ENCODE data around the gene NKX2-1. TPM values are rescaled to one million over a fixed set of nuclear protein-coding genes. Genes with fewer than 3 reads are reported as not detected.

NKX2-1 gene
- total RNA-seq (100 to 1,000 TPM; 185 to 236 TPM), polyA plus RNA-seq (100 to 1,000 TPM in 1 of 2 donors, 10 to 100 TPM in 1; 53.4 to 155 TPM)
- long read RNA-seq, donor 1, transcript NKX2-1-202 (2 exons, 2,338 nt) = major isoform, 62 of 82 reads
- long read RNA-seq, donor 1, transcript NKX2-1-201 (3 exons, 2,191 nt) = minor isoform, 5 of 82 reads
- long read RNA-seq, donor 1, partial matches to known transcripts = 8 of 82 reads
- long read RNA-seq, donor 1, other reads (novel, unspliced or antisense) = 0 of 82 reads
- long read RNA-seq, donor 2, transcript NKX2-1-202 (2 exons, 2,338 nt) = major isoform, 24 of 24 reads
- long read RNA-seq, donor 2, partial matches to known transcripts = 0 of 24 reads
- long read RNA-seq, donor 2, other reads (novel, unspliced or antisense) = 0 of 24 reads
- long read RNA-seq, donor 3, transcript NKX2-1-202 (2 exons, 2,338 nt) = major isoform, 36 of 38 reads
- long read RNA-seq, donor 3, partial matches to known transcripts = 0 of 38 reads
- long read RNA-seq, donor 3, other reads (novel, unspliced or antisense) = 0 of 38 reads
- long read RNA-seq, donor 4, transcript NKX2-1-202 (2 exons, 2,338 nt) = major isoform, 9 of 10 reads
- long read RNA-seq, donor 4, partial matches to known transcripts = 0 of 10 reads
- long read RNA-seq, donor 4, other reads (novel, unspliced or antisense) = 0 of 10 reads
- long read RNA-seq, donor 5, transcript NKX2-1-202 (2 exons, 2,338 nt) = major isoform, 61 of 77 reads
- long read RNA-seq, donor 5, partial matches to known transcripts = 9 of 77 reads
- long read RNA-seq, donor 5, other reads (novel, unspliced or antisense) = 0 of 77 reads

DNA sequence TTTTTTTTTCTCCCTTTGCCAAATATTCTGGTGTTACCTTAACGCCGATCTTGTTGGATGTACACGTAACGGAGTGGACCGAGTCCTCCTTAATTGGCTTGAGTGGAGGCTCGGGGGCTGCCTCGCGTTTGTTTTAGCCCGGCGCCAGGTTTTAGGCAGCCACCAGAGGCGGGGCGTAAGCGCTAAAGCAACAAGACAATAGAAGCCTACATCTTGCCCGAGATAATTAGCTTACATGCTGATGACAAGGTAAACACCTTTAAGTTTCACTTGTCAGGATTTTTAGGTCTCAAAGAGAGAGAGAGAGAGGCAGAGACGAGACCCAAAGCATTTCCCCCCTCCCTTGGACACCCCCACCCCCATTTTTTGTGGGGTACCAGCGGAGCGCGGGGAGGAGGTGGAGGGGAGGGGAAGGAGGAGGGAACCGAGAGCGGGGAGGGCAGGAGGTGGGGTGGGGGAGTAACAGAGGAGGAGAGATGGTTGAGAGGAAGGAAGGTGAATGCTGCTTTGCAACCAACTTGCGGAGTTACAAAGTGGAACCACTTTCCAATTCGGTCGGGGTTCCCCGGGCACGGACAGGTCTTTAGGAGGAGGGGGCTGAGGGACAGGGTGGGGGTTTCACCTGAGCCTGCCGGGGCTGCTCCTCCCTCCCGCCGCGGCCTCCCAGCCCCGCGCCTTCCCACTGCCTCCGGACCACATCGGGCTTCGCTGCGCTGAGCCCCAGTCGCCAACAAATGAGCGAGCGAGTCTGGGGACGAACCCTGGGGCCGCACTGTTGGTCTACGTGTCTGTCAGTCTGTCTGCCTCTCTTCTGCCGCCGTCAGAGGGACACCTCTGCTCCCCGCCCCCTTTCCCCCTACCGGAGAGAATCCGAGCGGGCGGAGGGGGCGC is at the start of gene NKX2-1:
Gene NKX2-1 (minus strand): TSS at position 802 of the 891 bp plus-strand sequence. CDS start 103 bp downstream, at position 699.
- Histone ChIP-seq H3K4me1 (ENCODE audit: control insufficient read depth in 5 of 5, insufficient read depth in 5 of 5, low read length in 5 of 5) (peaks cover 0 to 15% (median 0%) of the 10 kb centered on the region in 5 donors), H3K9ac (ENCODE audit: insufficient read depth in 1 of 2, low read length in 2 of 2) (peak within 1 kb of the TSS; percentile 32 to 73), H3K4me3 (peak within 1 kb of the TSS; percentile 81), H3K36me3 (ENCODE audit: control insufficient read depth in 4 of 4, insufficient read depth in 4 of 4, low read length in 4 of 4) (no peaks in the 10 kb centered on the region), H3K27ac (ENCODE audit: low read depth in 1 of 2, low read length in 1 of 2) (peak within 1 kb of the TSS in 1 of 2 donors; percentile 96), H3K27me3 (ENCODE audit: control insufficient read depth in 3 of 3, insufficient read depth in 3 of 3, low read length in 2 of 3) (peaks cover 18 to 73% (median 68%) of the 10 kb centered on the region in 3 donors), H3K9me3 (ENCODE audit: control insufficient read depth in 4 of 4, insufficient read depth in 3 of 4, low read length in 3 of 4) (peaks cover 0 to 11% (median 0%) of the 10 kb centered on the region in 4 donors)
- DNase-seq = peak; percentile 63 to 80 (median 77)
- ATAC-seq (ENCODE audit: insufficient read depth, low FRiP score) = peak; percentile 4
- TF ChIP-seq, protein P1, sequence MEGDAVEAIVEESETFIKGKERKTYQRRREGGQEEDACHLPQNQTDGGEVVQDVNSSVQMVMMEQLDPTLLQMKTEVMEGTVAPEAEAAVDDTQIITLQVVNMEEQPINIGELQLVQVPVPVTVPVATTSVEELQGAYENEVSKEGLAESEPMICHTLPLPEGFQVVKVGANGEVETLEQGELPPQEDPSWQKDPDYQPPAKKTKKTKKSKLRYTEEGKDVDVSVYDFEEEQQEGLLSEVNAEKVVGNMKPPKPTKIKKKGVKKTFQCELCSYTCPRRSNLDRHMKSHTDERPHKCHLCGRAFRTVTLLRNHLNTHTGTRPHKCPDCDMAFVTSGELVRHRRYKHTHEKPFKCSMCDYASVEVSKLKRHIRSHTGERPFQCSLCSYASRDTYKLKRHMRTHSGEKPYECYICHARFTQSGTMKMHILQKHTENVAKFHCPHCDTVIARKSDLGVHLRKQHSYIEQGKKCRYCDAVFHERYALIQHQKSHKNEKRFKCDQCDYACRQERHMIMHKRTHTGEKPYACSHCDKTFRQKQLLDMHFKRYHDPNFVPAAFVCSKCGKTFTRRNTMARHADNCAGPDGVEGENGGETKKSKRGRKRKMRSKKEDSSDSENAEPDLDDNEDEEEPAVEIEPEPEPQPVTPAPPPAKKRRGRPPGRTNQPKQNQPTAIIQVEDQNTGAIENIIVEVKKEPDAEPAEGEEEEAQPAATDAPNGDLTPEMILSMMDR (IDR thresholded peaks at IDR 0.05; ENCODE audit: control extremely low read depth, extremely low read depth) = no peak
- 3% methylated on average over 45 to 49 of the region's 49 CpGs for WGBS, 2 donors

DNA sequence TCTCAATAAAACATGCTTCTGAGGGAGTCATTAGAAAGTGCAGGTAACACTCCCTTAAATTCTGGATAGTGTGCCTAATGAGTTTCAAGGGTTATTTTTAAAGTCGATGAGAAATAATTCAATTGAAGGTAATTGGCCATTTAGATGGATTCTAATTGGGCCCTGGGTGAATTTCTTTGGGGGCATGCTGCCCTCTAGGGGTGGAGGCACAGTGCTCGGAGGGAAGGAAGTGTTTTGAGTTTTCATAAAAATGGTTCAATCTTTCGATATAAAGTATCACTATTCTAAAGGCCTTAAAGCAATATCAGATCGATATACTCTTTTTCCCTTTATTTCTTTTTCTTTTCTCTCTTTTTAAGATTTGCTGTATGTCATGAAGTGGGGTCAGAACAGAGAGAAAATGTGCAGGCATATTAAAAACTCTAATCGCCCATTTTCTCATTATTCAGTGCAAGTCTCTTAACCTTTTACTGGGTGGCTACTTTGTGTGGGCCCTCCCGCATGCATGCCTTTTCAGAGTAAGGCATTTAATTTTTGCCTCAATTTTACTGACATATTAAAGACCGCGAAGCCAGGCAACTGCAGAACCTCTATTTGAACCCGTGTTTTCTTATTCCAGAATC is 36.9 kb upstream of the NKX2-1 start:
- DNase-seq (peak in 2 of 3 donors; percentile 18 to 22), ATAC-seq (ENCODE audit: insufficient read depth, low FRiP score) (no peak)
- WGBS, 2 donors = 66 to 67% methylated on average over 9 of the region's 9 CpGs
- Histone ChIP-seq H3K4me1 (ENCODE audit: control insufficient read depth in 5 of 5, insufficient read depth in 5 of 5, low read length in 5 of 5) (peaks cover 0 to 3% (median 0%) of the 10 kb centered on the region in 5 donors), H3K9ac (ENCODE audit: insufficient read depth in 1 of 2, low read length in 2 of 2) (no peak overlapping the region), H3K9me3 (ENCODE audit: control insufficient read depth in 4 of 4, insufficient read depth in 3 of 4, low read length in 3 of 4) (no peaks in the 10 kb centered on the region), H3K27ac (ENCODE audit: low read depth in 1 of 2, low read length in 1 of 2) (no peak overlapping the region), H3K27me3 (ENCODE audit: control insufficient read depth in 3 of 3, insufficient read depth in 3 of 3, low read length in 2 of 3) (peaks cover 0 to 12% (median 0%) of the 10 kb centered on the region in 3 donors), H3K4me3 (no peak overlapping the region), H3K36me3 (ENCODE audit: control insufficient read depth in 4 of 4, insufficient read depth in 4 of 4, low read length in 4 of 4) (no peaks in the 10 kb centered on the region)
- TF ChIP-seq, protein P1 (IDR thresholded peaks at IDR 0.05; ENCODE audit: control extremely low read depth, extremely low read depth) = peak; percentile 13

DNA sequence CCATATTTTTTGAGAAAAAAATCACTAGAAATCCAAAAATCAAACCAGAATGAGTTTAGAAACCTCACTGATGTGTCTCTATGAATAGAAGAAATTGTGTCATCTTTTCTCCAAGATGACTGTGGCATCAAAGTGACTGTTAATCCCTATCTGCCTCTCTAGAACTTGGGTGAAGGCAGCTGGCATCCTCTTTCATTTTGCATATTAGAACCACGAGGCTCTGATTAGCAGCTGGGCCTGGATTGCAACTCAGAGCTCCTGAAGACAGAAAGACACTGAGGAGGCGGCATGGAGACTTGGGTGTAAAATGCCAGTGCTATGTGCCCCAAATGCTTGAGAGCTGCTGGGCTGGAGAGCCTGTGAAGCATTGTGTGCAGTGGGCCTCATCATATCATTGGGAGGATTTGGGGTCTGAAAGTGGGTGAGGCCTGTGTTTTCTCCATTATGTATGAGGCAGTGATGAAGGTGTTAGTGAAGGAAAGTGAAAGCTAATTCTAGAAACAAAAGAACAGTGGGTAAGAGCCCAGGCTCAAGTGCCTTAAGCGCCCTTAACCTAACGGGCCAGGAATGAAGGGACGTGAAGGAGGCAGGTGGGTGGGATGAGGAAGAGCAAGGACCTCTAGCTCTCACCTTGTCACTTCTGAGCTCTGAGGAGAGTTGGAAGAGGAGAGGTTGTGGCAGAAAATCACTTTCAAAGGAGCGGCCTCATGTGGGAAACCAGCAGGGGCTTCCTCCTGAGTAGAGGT is 36.1 kb upstream of the NKX2-1 start:
- H3K27ac ChIP-seq (ENCODE audit: low read depth in 1 of 2, low read length in 1 of 2) = no peak overlapping the region
- TF ChIP-seq, protein P1 (IDR thresholded peaks at IDR 0.05; ENCODE audit: control extremely low read depth, extremely low read depth) = no peak
- H3K4me1 ChIP-seq (ENCODE audit: control insufficient read depth in 5 of 5, insufficient read depth in 5 of 5, low read length in 5 of 5) = peaks cover 0 to 3% (median 0%) of the 10 kb centered on the region in 5 donors
- no peaks in the 10 kb centered on the region for H3K9me3 ChIP-seq (ENCODE audit: control insufficient read depth in 4 of 4, insufficient read depth in 3 of 4, low read length in 3 of 4)
- ATAC-seq (ENCODE audit: insufficient read depth, low FRiP score) (no peak), DNase-seq (no peak)
- H3K27me3 ChIP-seq (ENCODE audit: control insufficient read depth in 3 of 3, insufficient read depth in 3 of 3, low read length in 2 of 3) = peaks cover 0 to 5% (median 0%) of the 10 kb centered on the region in 3 donors
- no peaks in the 10 kb centered on the region for H3K36me3 ChIP-seq (ENCODE audit: control insufficient read depth in 4 of 4, insufficient read depth in 4 of 4, low read length in 4 of 4)
- no peak overlapping the region for H3K9ac ChIP-seq (ENCODE audit: insufficient read depth in 1 of 2, low read length in 2 of 2)
- no peak overlapping the region for H3K4me3 ChIP-seq
- WGBS, 2 donors = 75% methylated on average over 6 of the region's 6 CpGs

Data from lung (tissue), 16 donors.